Neural cell (in vitro differentiated cells): ENCODE measurements around the gene PWP1. TPM values are rescaled to one million over a fixed set of nuclear protein-coding genes. Genes with fewer than 3 reads are reported as not detected.

Experiments used
- H2AFZ ChIP-seq: fragments of 200-600, 300-800 bp; sonication (generic), shearing (Covaris generic); 2 replicates; pipeline ENCODE4 v1.6.0; 2014; ENCODE audit warnings: low read depth, mild to moderate bottlenecking, antibody characterized with exemption, low read length, moderate library complexity
- H3F3A ChIP-seq: fragments of 200-600 bp; shearing (Covaris generic); 2 replicates; pipeline ENCODE4 v1.6.1; 2016; ENCODE audit warnings: mild to moderate bottlenecking, moderate library complexity, mixed read lengths, antibody characterized with exemption, low read length; ENCODE audit not compliant: insufficient read depth, poor library complexity, severe bottlenecking
- H3K27ac ChIP-seq: fragments of 200-600, 300-800 bp; sonication (generic), shearing (Covaris generic); 2 replicates; pipeline ENCODE4 v1.5.1; 2014; ENCODE audit warnings: mild to moderate bottlenecking, low read length, moderate library complexity
- H3K27me3 ChIP-seq: fragments of 300-800, 200-600 bp; sonication (generic), shearing (Covaris generic); 2 replicates; pipeline ENCODE4 v1.6.0; 2014; ENCODE audit warnings: mild to moderate bottlenecking, low read depth, low read length, moderate library complexity; ENCODE audit not compliant: insufficient read depth
- H3K36me3 ChIP-seq: fragments of 300-800, 200-600 bp; sonication (generic), shearing (Covaris generic); 2 replicates; pipeline ENCODE4 v1.5.1; 2014; ENCODE audit warnings: mild to moderate bottlenecking, antibody characterized with exemption, low read length, moderate library complexity; ENCODE audit not compliant: insufficient read depth
- H3K4me2 ChIP-seq: fragments of 300-800, 200-600 bp; sonication (generic), shearing (Covaris generic); 2 replicates; pipeline ENCODE4 v1.6.0; 2014; ENCODE audit warnings: mild to moderate bottlenecking, low read length
- H3K4me3 ChIP-seq: fragments of 300-800, 200-600 bp; sonication (generic), shearing (Covaris generic); 2 replicates; pipeline ENCODE4 v1.5.1; 2014; ENCODE audit warnings: mild to moderate bottlenecking, low read length, moderate library complexity
- H3K79me2 ChIP-seq: fragments of 200-600 bp; shearing (Covaris generic); replicated peaks from 2 replicates; pipeline ENCODE4 v1.6.0; 2014; ENCODE audit warnings: mild to moderate bottlenecking, low read length, moderate library complexity; ENCODE audit not compliant: insufficient read depth
- H3K9ac ChIP-seq: fragments of 300-800, 200-600 bp; sonication (generic), shearing (Covaris generic); 2 replicates; pipeline ENCODE4 v1.6.1; 2016; ENCODE audit warnings: mild to moderate bottlenecking, low read length, mixed read lengths
- H3K9me2 ChIP-seq: fragments of 200-600 bp; shearing (Covaris generic); 2 replicates; pipeline ENCODE4 v1.6.1; 2016; ENCODE audit warnings: mild to moderate bottlenecking, low read length, mixed read lengths; ENCODE audit not compliant: insufficient read depth
- H3K9me3 ChIP-seq: fragments of 200-600, 300-800 bp; sonication (generic), shearing (Covaris generic); 2 replicates; pipeline ENCODE4 v1.6.1; 2016; ENCODE audit warnings: mild to moderate bottlenecking, mixed run types, low read length, moderate library complexity, mixed read lengths
- H4K20me1 ChIP-seq: fragments of 200-600 bp; shearing (Covaris generic); 2 replicates; pipeline ENCODE4 v1.6.1; 2016; ENCODE audit warnings: mild to moderate bottlenecking, mixed run types; ENCODE audit not compliant: insufficient read depth
- EP300 ChIP-seq: fragments of 450-650 bp; conservative IDR thresholded peaks from 2 replicates; pipeline ENCODE4 v1.6.1; 2014; ENCODE audit warnings: antibody characterized with exemption, mild to moderate bottlenecking, moderate library complexity; ENCODE audit not compliant: poor library complexity, severe bottlenecking
- EZH2 ChIP-seq: fragments of 200-600, 300-800 bp; shearing (Covaris generic), sonication (generic); IDR thresholded peaks from 2 replicates; pipeline ENCODE4 v1.6.1; 2014; ENCODE audit warnings: antibody characterized with exemption, low read length, borderline replicate concordance, mild to moderate bottlenecking; ENCODE audit not compliant: insufficient read depth, poor library complexity, severe bottlenecking
- MXI1 ChIP-seq: fragments of 450-650 bp; conservative IDR thresholded peaks from 2 replicates; pipeline ENCODE4 v1.6.1; 2014; ENCODE audit warnings: antibody characterized with exemption, mild to moderate bottlenecking; ENCODE audit not compliant: poor library complexity, severe bottlenecking
- POLR2AphosphoS5 ChIP-seq: IDR thresholded peaks from 2 replicates; pipeline ENCODE4 v1.6.1; 2012
- SMC3 ChIP-seq: fragments of 450-650 bp; conservative IDR thresholded peaks from 2 replicates; pipeline ENCODE4 v1.6.1; 2014; ENCODE audit warnings: antibody characterized with exemption, mild to moderate bottlenecking, moderate library complexity; ENCODE audit not compliant: poor library complexity
- TAF1 ChIP-seq: IDR thresholded peaks from 2 replicates; pipeline ENCODE4 v1.6.1; 2012; ENCODE audit warnings: low read depth
- polyA plus RNA-seq: library from polyadenylated mRNA; depleted of rRNA; stranded (reverse); fragments of >200 nt; gene quantifications from 2 replicates; pipeline ENCODE4 v1.2.3, GENCODE V29; 2014
- TF ChIP-seq, protein P1 (sequence below): IDR thresholded peaks from 2 replicates; pipeline ENCODE4 v1.6.1; 2012; ENCODE audit warnings: borderline replicate concordance

The PWP1 gene
- polyA plus RNA-seq, 1 donor from 2014 or later: 119 TPM

DNA sequence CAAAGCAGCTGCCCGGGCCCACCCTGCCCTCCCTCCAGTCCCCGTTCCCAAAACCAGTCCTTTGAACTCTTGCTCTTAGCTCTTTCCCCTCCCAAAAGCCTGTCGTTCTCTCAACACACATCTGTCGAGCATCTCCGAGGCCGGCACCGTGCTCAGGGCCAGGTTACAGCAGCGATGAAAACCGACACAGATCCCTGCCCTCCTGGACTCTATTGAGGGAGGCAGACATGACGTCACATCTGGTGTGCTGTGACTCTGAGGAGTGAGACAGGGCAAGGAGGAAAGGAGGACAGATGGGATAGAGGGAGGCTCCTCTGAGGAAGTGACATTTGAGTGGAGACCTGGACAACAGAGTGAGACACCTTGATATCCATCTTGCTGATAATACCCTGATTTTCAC, 34.6 kb upstream of the PWP1 start:
- Histone ChIP-seq H3K27ac (no peak overlapping the region), H3K36me3 (no peaks in the 10 kb centered on the region), H4K20me1 (no peaks in the 10 kb centered on the region), H3K9ac (no peak overlapping the region), H2AFZ (no peak overlapping the region), H3K4me3 (no peak overlapping the region), H3K4me2 (no peak overlapping the region), H3K9me2 (no peaks in the 10 kb centered on the region), H3K9me3 (no peaks in the 10 kb centered on the region), H3K27me3 (peaks cover 3% of the 10 kb centered on the region), H3F3A (no peaks in the 10 kb centered on the region), H3K79me2 (no peaks in the 10 kb centered on the region)
- TF ChIP-seq EP300: no peak
- no peak for TF ChIP-seq POLR2AphosphoS5
- TF ChIP-seq, protein P1, sequence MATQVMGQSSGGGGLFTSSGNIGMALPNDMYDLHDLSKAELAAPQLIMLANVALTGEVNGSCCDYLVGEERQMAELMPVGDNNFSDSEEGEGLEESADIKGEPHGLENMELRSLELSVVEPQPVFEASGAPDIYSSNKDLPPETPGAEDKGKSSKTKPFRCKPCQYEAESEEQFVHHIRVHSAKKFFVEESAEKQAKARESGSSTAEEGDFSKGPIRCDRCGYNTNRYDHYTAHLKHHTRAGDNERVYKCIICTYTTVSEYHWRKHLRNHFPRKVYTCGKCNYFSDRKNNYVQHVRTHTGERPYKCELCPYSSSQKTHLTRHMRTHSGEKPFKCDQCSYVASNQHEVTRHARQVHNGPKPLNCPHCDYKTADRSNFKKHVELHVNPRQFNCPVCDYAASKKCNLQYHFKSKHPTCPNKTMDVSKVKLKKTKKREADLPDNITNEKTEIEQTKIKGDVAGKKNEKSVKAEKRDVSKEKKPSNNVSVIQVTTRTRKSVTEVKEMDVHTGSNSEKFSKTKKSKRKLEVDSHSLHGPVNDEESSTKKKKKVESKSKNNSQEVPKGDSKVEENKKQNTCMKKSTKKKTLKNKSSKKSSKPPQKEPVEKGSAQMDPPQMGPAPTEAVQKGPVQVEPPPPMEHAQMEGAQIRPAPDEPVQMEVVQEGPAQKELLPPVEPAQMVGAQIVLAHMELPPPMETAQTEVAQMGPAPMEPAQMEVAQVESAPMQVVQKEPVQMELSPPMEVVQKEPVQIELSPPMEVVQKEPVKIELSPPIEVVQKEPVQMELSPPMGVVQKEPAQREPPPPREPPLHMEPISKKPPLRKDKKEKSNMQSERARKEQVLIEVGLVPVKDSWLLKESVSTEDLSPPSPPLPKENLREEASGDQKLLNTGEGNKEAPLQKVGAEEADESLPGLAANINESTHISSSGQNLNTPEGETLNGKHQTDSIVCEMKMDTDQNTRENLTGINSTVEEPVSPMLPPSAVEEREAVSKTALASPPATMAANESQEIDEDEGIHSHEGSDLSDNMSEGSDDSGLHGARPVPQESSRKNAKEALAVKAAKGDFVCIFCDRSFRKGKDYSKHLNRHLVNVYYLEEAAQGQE: no peak
- no peak for TF ChIP-seq EZH2

DNA sequence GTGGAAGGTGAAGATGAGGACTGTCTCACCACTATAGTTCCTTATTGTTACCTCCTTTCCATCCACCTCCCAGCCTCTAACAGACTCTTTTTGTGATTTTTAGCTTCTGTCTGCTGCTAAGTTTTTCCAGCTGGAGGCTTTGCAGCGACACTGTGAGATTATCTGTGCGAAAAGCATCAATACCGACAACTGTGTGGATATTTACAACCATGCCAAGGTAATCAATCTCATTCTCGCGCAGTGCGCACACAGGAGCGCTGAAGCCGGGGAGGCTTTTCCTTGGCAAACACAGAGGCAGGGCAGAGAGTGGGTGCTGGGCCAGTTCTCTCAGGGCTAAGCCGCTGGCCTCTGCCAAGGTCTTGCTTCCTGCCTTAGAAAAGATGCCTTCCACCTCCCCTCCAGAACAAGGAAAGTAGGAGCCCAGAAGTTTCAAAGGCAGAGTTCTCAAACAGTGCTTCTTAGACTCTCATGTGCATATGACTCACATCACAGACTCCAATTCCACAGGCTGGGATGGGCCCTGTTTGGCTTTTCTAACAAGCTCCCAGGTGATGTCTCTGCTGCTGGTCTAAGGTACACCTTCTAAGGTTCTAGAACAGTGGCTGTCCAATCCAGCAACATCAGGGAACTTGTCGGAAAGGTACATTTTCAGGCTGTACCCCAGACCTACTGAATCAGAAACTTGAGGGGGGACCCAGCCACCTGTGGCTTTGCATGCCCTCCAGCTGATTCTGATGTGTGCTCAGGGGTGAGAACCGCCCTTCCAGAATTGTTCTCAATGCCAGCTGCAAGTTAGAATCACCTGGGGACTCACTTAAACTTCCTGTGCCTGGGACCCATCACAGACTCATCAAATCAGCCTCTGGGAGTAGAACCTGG, 33.8 kb upstream of the PWP1 start:
- H3K27ac ChIP-seq: no peak overlapping the region
- no peaks in the 10 kb centered on the region for H3F3A ChIP-seq
- H3K9me2 ChIP-seq: no peaks in the 10 kb centered on the region
- no peaks in the 10 kb centered on the region for H3K36me3 ChIP-seq
- no peaks in the 10 kb centered on the region for H3K79me2 ChIP-seq
- no peak overlapping the region for H3K4me3 ChIP-seq
- H4K20me1 ChIP-seq: no peaks in the 10 kb centered on the region
- no peak overlapping the region for H2AFZ ChIP-seq
- peaks cover 3% of the 10 kb centered on the region for H3K27me3 ChIP-seq
- no peaks in the 10 kb centered on the region for H3K9me3 ChIP-seq
- no peak overlapping the region for H3K4me2 ChIP-seq
- TF ChIP-seq SMC3: no peak
- no peak for TF ChIP-seq EP300
- TF ChIP-seq, protein P1: no peak
- TF ChIP-seq POLR2AphosphoS5: no peak
- no peak for TF ChIP-seq EZH2
- no peak for TF ChIP-seq TAF1
- TF ChIP-seq MXI1: no peak
- no peak overlapping the region for H3K9ac ChIP-seq
